A549 (cell line): ENCODE data around the gene GIPR. TPM values are rescaled to one million over a fixed set of nuclear protein-coding genes. Genes with fewer than 3 reads are reported as not detected.

Source experiments
- ATAC-seq, 2 experiments: fragments of 200-7000 bp in 1 of 2; fragments of >200 bp in 1 of 2; cut with Nextera tagmentation in 1 of 2; cut with Tn5 transposase in 1 of 2; 3 replicates each; pipeline versions ENCODE4 v1.8.0 to v1.9.1; 2018 to 2020; ENCODE audit warnings: mild to moderate bottlenecking in 1 of 2, moderate library complexity in 1 of 2
- CTCF ChIA-PET: fragments of 300-600 bp; sonication (Branson Sonifier 250); formaldehyde crosslinking; extraction: SDS; loops from one replicate; lab custom pipeline; 2021; ENCODE audit warnings: antibody characterized with exemption, inconsistent platforms; lab: Yijun Ruan, JAX
- POLR2A ChIA-PET: fragments of 350-600 bp; formaldehyde crosslinking; extraction: SDS; loops from one replicate; lab custom pipeline; 2021; ENCODE audit warnings: antibody characterized with exemption, inconsistent platforms; lab: Yijun Ruan, JAX
- DNase-seq, 2 experiments: peaks; one replicate each; pipeline versions ENCODE4 v3.0.0 to v3.0.0-alpha.2; 2011 to 2016; ENCODE audit warnings: low read depth in 1 of 2, low spot score in 1 of 2
- FAIRE-seq: peaks from 2 replicates; lab custom pipeline; 2011; peaks lifted over from hg19 to GRCh38; lab: Jason Lieb, UNC
- H3K27ac ChIP-seq, 2 experiments: fragments of >200 bp; sonication (Bioruptor Twin); formaldehyde crosslinking; 3 replicates each; pipeline ENCODE4 v1.5.1; 2016 to 2017
- H3K4me1 ChIP-seq: fragments of >200 bp; sonication (Bioruptor Twin); formaldehyde crosslinking; 3 replicates; pipeline ENCODE4 v1.6.1; 2016
- H3K4me2 ChIP-seq: fragments of >200 bp; sonication (Bioruptor Twin); formaldehyde crosslinking; 3 replicates; pipeline ENCODE4 v1.6.1; 2016
- H3K4me3 ChIP-seq: fragments of >200 bp; sonication (Bioruptor Twin); formaldehyde crosslinking; 3 replicates; pipeline ENCODE4 v1.5.1; 2016
- H3K9me3 ChIP-seq: fragments of >200 bp; sonication (Bioruptor Twin); formaldehyde crosslinking; 3 replicates; pipeline ENCODE4 v1.6.1; 2016
- CBX8 ChIP-seq: fragments of 200-600 bp; sonication (generic); IDR thresholded peaks from 2 replicates; pipeline ENCODE4 v1.6.1; 2016
- CEBPB ChIP-seq, 2 experiments: fragments of >200 bp in 1 of 2; sonication (Bioruptor Twin) in 1 of 2; formaldehyde crosslinking in 1 of 2; IDR thresholded peaks; 2 replicates each; pipeline ENCODE4 v1.6.1; 2012 to 2016
- EHF ChIP-seq: fragments of 250-450 bp; sonication (Bioruptor Pico); IDR thresholded peaks from 2 replicates; pipeline ENCODE4 v1.5.0; 2020; ENCODE audit warnings: mild to moderate bottlenecking
- EHMT2 ChIP-seq: fragments of 200-600 bp; sonication (generic); IDR thresholded peaks from 2 replicates; pipeline ENCODE4 v1.6.1; 2016; ENCODE audit warnings: antibody characterized with exemption, low read depth, mild to moderate bottlenecking, moderate library complexity
- ESRRA ChIP-seq: fragments of 150-350 bp; IDR thresholded peaks from 2 replicates; pipeline ENCODE4 v1.6.1; 2014; ENCODE audit warnings: mild to moderate bottlenecking, low read length, borderline replicate concordance
- FOSB ChIP-seq: fragments of 250-450 bp; sonication (Bioruptor Pico); IDR thresholded peaks from 2 replicates; pipeline ENCODE4 v1.5.0; 2020; ENCODE audit warnings: mild to moderate bottlenecking, moderate library complexity
- JUN ChIP-seq, 2 experiments: fragments of >200 bp; sonication (Bioruptor Twin); formaldehyde crosslinking; IDR thresholded peaks; 2 replicates in 1 of 2; 3 replicates in 1 of 2; pipeline ENCODE4 v1.6.1; 2016 to 2017
- JUNB ChIP-seq: fragments of >200 bp; sonication (Bioruptor Twin); formaldehyde crosslinking; IDR thresholded peaks from 2 replicates; pipeline ENCODE4 v1.6.1; 2016
- KDM5A ChIP-seq: fragments of 200-600 bp; sonication (generic); IDR thresholded peaks from 2 replicates; pipeline ENCODE4 v1.6.1; 2016; ENCODE audit warnings: antibody characterized with exemption, mild to moderate bottlenecking
- MAFK ChIP-seq: fragments of 450-650 bp; IDR thresholded peaks from 2 replicates; pipeline ENCODE4 v1.6.1; 2014; ENCODE audit not compliant: partially characterized antibody
- MAZ ChIP-seq: fragments of 150-350 bp; IDR thresholded peaks from 2 replicates; pipeline ENCODE4 v1.6.1; 2014; ENCODE audit warnings: antibody characterized with exemption, low read depth, low read length, borderline replicate concordance
- NFE2L2 ChIP-seq: fragments of 150-350 bp; conservative IDR thresholded peaks from 2 replicates; pipeline ENCODE4 v1.6.1; 2014; ENCODE audit warnings: low read length
- NPAS2 ChIP-seq: fragments of 250-450 bp; sonication (Bioruptor Pico); IDR thresholded peaks from 2 replicates; pipeline ENCODE4 v1.8.0; 2022; ENCODE audit warnings: mild to moderate bottlenecking, moderate library complexity, borderline replicate concordance
- RARB ChIP-seq: fragments of 250-450 bp; sonication (Bioruptor Pico); IDR thresholded peaks from 2 replicates; pipeline ENCODE4 v1.8.0; 2021; ENCODE audit warnings: mild to moderate bottlenecking, moderate library complexity
- SMC3 ChIP-seq: fragments of >200 bp; sonication (Bioruptor Twin); formaldehyde crosslinking; IDR thresholded peaks from 3 replicates; pipeline ENCODE4 v1.6.1; 2018; ENCODE audit warnings: inconsistent platforms
- ZFP36 ChIP-seq: fragments of 450-650 bp; IDR thresholded peaks from 2 replicates; pipeline ENCODE4 v1.6.1; 2014; ENCODE audit warnings: borderline replicate concordance; ENCODE audit not compliant: partially characterized antibody
- ZNF302 ChIP-seq: fragments of 250-450 bp; sonication (Bioruptor Pico); IDR thresholded peaks from 2 replicates; pipeline ENCODE4 v1.9.0; 2021; ENCODE audit warnings: inconsistent platforms, mild to moderate bottlenecking, moderate library complexity
- WGBS: methylation state at CpG from one replicate; pipeline ENCODE4 v1.1.6; 2017; ENCODE audit errors: missing lambda C conversion rate; 5-methylcytosine and 5-hydroxymethylcytosine counted together
- polyA plus RNA-seq, 4 experiments: library from polyadenylated mRNA; depleted of rRNA in 3 of 4; stranded (reverse); fragments of >200 nt; fragmentation: RNase III in 1 of 4; extraction: RNeasy Plus Mini Kit Qiagen cat#74134 plus additional on column Dnase treatment in 1 of 4; gene quantifications; 2 replicates in 3 of 4; 3 replicates in 1 of 4; pipeline ENCODE4 v1.2.3, GENCODE V29; 2011 to 2017
- TF ChIP-seq, protein P1 (sequence below): IDR thresholded peaks from 2 replicates; pipeline ENCODE4 v1.6.1; 2012; ENCODE audit warnings: low read depth, borderline replicate concordance

The GIPR gene
- polyA plus RNA-seq, 2 of the 4 experiments (the other 2 are of a cell fraction) = 1.2 to 1.4 TPM

DNA sequence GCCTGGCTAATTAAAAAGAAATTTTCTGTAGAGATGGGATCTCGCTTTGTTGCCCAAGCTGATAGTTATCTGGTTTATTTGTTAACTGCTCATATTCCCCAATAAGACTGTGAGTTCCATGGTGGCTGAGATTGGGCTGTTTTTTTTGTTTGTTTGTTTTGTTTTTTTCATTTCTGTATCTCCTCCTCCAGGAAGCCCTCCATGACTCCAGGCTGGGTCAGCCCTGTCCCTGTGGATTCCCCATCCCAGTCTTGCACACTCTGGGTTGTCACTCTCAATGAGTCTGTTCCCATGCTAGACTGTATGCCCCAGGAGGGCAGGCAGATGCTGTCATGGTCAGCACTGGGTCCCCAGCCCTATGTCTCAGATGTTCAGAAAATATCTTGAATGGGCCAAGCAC lies 31.7 kb upstream of the GIPR start:
- H3K4me2 ChIP-seq = no peak overlapping the region
- H3K9me3 ChIP-seq = no peaks in the 10 kb centered on the region
- 90% methylated on average over 1 of the region's 1 CpG for WGBS
- TF ChIP-seq CBX8 = no peak
- no peak for TF ChIP-seq JUNB
- peak; percentile 94 for TF ChIP-seq ZFP36
- TF ChIP-seq, protein P1, sequence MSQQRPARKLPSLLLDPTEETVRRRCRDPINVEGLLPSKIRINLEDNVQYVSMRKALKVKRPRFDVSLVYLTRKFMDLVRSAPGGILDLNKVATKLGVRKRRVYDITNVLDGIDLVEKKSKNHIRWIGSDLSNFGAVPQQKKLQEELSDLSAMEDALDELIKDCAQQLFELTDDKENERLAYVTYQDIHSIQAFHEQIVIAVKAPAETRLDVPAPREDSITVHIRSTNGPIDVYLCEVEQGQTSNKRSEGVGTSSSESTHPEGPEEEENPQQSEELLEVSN = no peak
- no peak for TF ChIP-seq RARB (CRISPR knock-in tag)
- TF ChIP-seq NPAS2 (CRISPR knock-in tag) = no peak
- TF ChIP-seq SMC3 = no peak
- H3K4me3 ChIP-seq = no peak overlapping the region
- ATAC-seq = no peak
- CTCF ChIA-PET = interaction anchor here (0.6 to 15.1 kb wide), 5 partner anchors 13 to 157 kb away, joined by 3 to 437 read pairs (median 6); no protein-coding TSS in a partner anchor
- FAIRE-seq = no peak
- no peak for DNase-seq
- peaks cover 39% of the 10 kb centered on the region for H3K4me1 ChIP-seq
- POLR2A ChIA-PET = no interaction called here
- no peak overlapping the region for H3K27ac ChIP-seq

DNA sequence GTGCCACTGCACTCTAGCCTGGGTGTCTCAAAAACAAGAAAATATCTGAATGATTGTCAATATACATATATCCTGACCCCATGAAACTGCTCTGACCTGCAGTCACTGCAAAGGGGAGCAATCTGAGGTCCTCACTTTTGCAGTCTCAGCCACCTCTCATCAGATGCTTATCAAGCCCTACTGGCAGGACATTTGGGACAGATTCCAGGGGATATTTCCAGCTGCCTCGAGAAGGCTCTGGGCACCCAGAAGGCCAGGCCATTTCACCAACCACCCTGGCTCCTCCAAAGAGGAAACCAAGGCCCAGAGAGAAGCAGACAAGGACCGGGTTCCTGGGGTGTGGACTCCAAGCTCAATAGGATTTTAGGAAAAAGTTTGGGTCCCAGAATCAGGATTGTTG lies 31.1 kb upstream of the GIPR start:
- FAIRE-seq = no peak
- Histone ChIP-seq H3K4me1 (peaks cover 36% of the 10 kb centered on the region), H3K4me3 (no peak overlapping the region)
- POLR2A ChIA-PET = interaction anchor here (0.8 to 0.9 kb wide), 2 partner anchors 22 to 53 kb away, joined by 3 to 9 read pairs; no protein-coding TSS in a partner anchor
- CTCF ChIA-PET = interaction anchor here (0.6 to 15.1 kb wide), 8 partner anchors 13 to 205 kb away, joined by 3 to 437 read pairs (median 4); no protein-coding TSS in a partner anchor
- TF ChIP-seq EHMT2 (no peak), ZNF302 (no peak), FOSB (CRISPR knock-in tag) (no peak), ESRRA (no peak), MAZ (no peak), EHF (CRISPR knock-in tag) (no peak), NFE2L2 (no peak), CEBPB (IDR thresholded peaks at IDR 0.05) (no peak), KDM5A (no peak)
- TF ChIP-seq, all 56 proteins: peak for 0
- WGBS = 78% methylated on average over 2 of the region's 2 CpGs
- DNase-seq = no peak
- no peak for ATAC-seq
- Histone ChIP-seq H3K4me2 (no peak overlapping the region), H3K9me3 (no peaks in the 10 kb centered on the region), H3K27ac (no peak overlapping the region)

DNA sequence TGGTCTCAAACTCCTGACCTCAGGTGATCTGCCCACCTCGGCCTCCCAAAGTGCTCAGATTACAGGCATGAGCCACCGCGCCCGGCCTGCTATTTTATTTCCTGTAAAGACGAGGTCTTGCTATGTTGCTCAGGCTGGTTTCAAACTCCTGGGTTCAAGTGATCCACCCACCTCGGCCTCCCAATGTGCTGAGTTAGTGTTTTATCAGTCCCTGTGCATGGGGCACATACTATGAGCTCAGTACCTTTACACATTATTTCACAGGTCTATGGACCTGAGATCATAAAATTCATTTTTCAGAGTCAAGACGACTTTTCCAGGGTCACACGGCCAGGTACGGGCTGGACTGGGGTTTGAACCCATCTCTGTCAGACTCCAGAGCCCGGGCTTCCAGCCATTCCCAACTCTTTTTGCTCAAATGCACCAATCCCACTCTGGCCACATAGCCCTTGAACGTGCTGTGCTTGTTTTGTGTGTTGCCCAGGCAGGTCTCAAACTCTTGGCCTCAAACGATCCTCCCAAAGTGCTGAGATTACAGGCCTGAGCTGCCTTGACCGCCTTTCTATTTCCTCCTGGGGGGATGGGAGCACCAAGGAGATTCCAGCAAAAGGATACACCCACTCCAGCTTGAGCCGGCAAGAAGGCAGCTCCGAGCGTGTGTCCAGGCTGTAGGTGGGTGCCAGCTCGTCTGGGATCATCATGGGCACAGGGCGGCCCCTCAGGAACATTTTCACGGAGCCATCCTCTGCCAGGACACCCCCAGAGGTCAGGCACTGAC lies 29.9 kb upstream of the GIPR start:
- peaks cover 30% of the 10 kb centered on the region for H3K4me1 ChIP-seq
- FAIRE-seq = no peak

More for the DNA sequence above, 29.9 kb upstream of the GIPR start:
- POLR2A ChIA-PET = interaction anchor here (1.5 kb wide), 1 partner anchor 22 kb away, joined by 4 read pairs; no protein-coding TSS in a partner anchor
- H3K4me2 ChIP-seq = peak overlapping the region; percentile 89
- DNase-seq = peak in 1 of 2 experiments; percentile 62
- H3K27ac ChIP-seq = peak overlapping the region; percentile 83 to 89
- ATAC-seq = no peak
- TF ChIP-seq JUN (IDR thresholded peaks at IDR 0.05) (no peak), MAFK (peak; percentile 65), NPAS2 (CRISPR knock-in tag) (no peak)
- 72% methylated on average over 19 of the region's 19 CpGs for WGBS
- H3K4me3 ChIP-seq = peak overlapping the region; percentile 70
- CTCF ChIA-PET = interaction anchor here (0.7 to 15.1 kb wide), 16 partner anchors 15 to 206 kb away, joined by 3 to 437 read pairs (median 4); partner anchors contain the start of genes GPR4, OPA3 and RTN2
- H3K9me3 ChIP-seq = no peaks in the 10 kb centered on the region
